GM12878 (cell line): ENCODE results near the gene OR7G2. TPM values are rescaled to one million over a fixed set of nuclear protein-coding genes. Genes with fewer than 3 reads are reported as not detected.

Experiments used
- ATAC-seq: fragments of 200-7000 bp; cut with Tn5 transposase; 3 replicates; pipeline ENCODE4 v1.9.1; 2020; ENCODE audit warnings: mild to moderate bottlenecking, moderate library complexity
- BruUV-seq: library from RNA; stranded (reverse); fragments of 400-500 nt; replicated peaks from 2 replicates; lab custom pipeline; 2021; lab: Mats Ljungman, UMichigan
- CTCF ChIA-PET: fragments of 300-600 bp; sonication (Branson Sonifier 250); formaldehyde crosslinking; extraction: SDS; loops from one replicate; lab custom pipeline; 2021; ENCODE audit warnings: inconsistent platforms; lab: Yijun Ruan, JAX
- POLR2A ChIA-PET: fragments of 350-600 bp; formaldehyde crosslinking; extraction: SDS; loops from one replicate; lab custom pipeline; 2021; ENCODE audit warnings: inconsistent platforms; lab: Charles Lee
- RAD21 ChIA-PET: fragments of 300-600 bp; sonication (Branson Sonifier 250); formaldehyde crosslinking; loops from one replicate; lab custom pipeline; 2023; ENCODE audit warnings: antibody characterized with exemption; ENCODE audit not compliant: unreplicated experiment; lab: Charles Lee
- SMC1A ChIA-PET: fragments of 300-600 bp; sonication (Branson Sonifier 250); formaldehyde crosslinking; loops from one replicate; lab custom pipeline; 2023; ENCODE audit not compliant: unreplicated experiment, uncharacterized antibody; lab: Charles Lee
- DNase-seq: peaks from one replicate; pipeline ENCODE4 v3.0.0-alpha.2; 2011; ENCODE audit warnings: low read depth, low spot score
- FAIRE-seq: peaks from 3 replicates; lab custom pipeline; 2011; peaks lifted over from hg19 to GRCh38; lab: Jason Lieb, UNC
- H2AFZ ChIP-seq: 2 replicates; pipeline ENCODE4 v1.6.0; 2011; ENCODE audit warnings: low read depth, low read length, control low read depth; ENCODE audit not compliant: control insufficient read depth
- H3K27ac ChIP-seq: 2 replicates; pipeline ENCODE4 v1.5.1; 2011; ENCODE audit warnings: control low read depth; ENCODE audit not compliant: control insufficient read depth, insufficient read depth
- H3K27me3 ChIP-seq, 2 experiments: replicated peaks in 1 of 2; 2 replicates each; pipeline versions ENCODE4 v1.6.0 to v1.6.1; 2011; ENCODE audit warnings: low read length in 1 of 2; ENCODE audit not compliant: control insufficient read depth in 2 of 2, insufficient read depth in 2 of 2
- H3K36me3 ChIP-seq, 2 experiments: 2 replicates each; pipeline ENCODE4 v1.5.1; 2011; ENCODE audit warnings: low read length in 1 of 2; ENCODE audit not compliant: control insufficient read depth in 2 of 2, insufficient read depth in 2 of 2
- H3K4me1 ChIP-seq: 2 replicates; pipeline ENCODE4 v1.6.1; 2011; ENCODE audit warnings: mild to moderate bottlenecking, low read length, moderate library complexity, mixed read lengths; ENCODE audit not compliant: control insufficient read depth, insufficient read depth
- H3K4me2 ChIP-seq: 2 replicates; pipeline ENCODE4 v1.6.0; 2011; ENCODE audit warnings: control low read depth; ENCODE audit not compliant: control insufficient read depth, insufficient read depth
- H3K4me3 ChIP-seq: fragments of 200-600 bp; sonication (generic); 2 replicates; pipeline ENCODE4 v1.5.1; 2016
- H3K79me2 ChIP-seq: 2 replicates; pipeline ENCODE4 v1.6.0; 2011; ENCODE audit warnings: low read length; ENCODE audit not compliant: control insufficient read depth, insufficient read depth
- H3K9ac ChIP-seq: 2 replicates; pipeline ENCODE4 v1.8.0; 2011; ENCODE audit warnings: low read length, control low read depth, mixed read lengths; ENCODE audit not compliant: control insufficient read depth, insufficient read depth
- H3K9me3 ChIP-seq: replicated peaks from 3 replicates; pipeline ENCODE4 v1.5.1; 2011; ENCODE audit warnings: mild to moderate bottlenecking, low read length; ENCODE audit not compliant: control insufficient read depth, insufficient read depth
- H4K20me1 ChIP-seq: 2 replicates; pipeline ENCODE4 v1.6.0; 2011; ENCODE audit not compliant: control insufficient read depth, insufficient read depth
- ATF3 ChIP-seq: IDR thresholded peaks from 2 replicates; pipeline ENCODE4 v1.6.1; 2011; ENCODE audit warnings: low read depth, mild to moderate bottlenecking, low read length, moderate library complexity, borderline replicate concordance; ENCODE audit errors: extremely low read depth
- EZH2 ChIP-seq: IDR thresholded peaks from 2 replicates; pipeline ENCODE4 v1.6.1; 2012; ENCODE audit warnings: low read depth, mild to moderate bottlenecking, control low read depth, inconsistent platforms, low read length, borderline replicate concordance; ENCODE audit not compliant: control insufficient read depth
- JUNB ChIP-seq: IDR thresholded peaks from 2 replicates; pipeline ENCODE4 v1.6.1; 2016; ENCODE audit warnings: antibody characterized with exemption, mild to moderate bottlenecking
- PAX8 ChIP-seq: fragments of 450-650 bp; IDR thresholded peaks from 2 replicates; pipeline ENCODE4 v1.6.1; 2017; ENCODE audit warnings: mild to moderate bottlenecking, moderate library complexity
- PRDM15 ChIP-seq: fragments of 450-650 bp; formaldehyde crosslinking; IDR thresholded peaks from 2 replicates; pipeline ENCODE4 v1.4.0; 2020; ENCODE audit warnings: mild to moderate bottlenecking, moderate library complexity
- RFX5 ChIP-seq: IDR thresholded peaks from 2 replicates; pipeline ENCODE4 v1.6.1; 2011; ENCODE audit warnings: low read depth, low read length, improper control_type of control experiment
- WGBS: methylation state at CpG from one replicate; pipeline ENCODE4 v1.1.6; 2016; ENCODE audit warnings: low lambda C conversion rate; ENCODE audit not compliant: insufficient replicate concordance, insufficient coverage; ENCODE audit errors: missing lambda C conversion rate; 5-methylcytosine and 5-hydroxymethylcytosine counted together
- in situ Hi-C: fragments of 300-500 bp; cut with MboI; formaldehyde crosslinking; loops from 9 replicates; pipeline ENCODE4 v1.14.3; 2018; ENCODE audit warnings: mixed read lengths
- intact Hi-C: fragments of 100-400 bp; cut with micrococcal nuclease; formaldehyde crosslinking; loops from one replicate; pipeline ENCODE4 v1.14.2; 2022; ENCODE audit not compliant: unreplicated experiment
- polyA plus RNA-seq, 11 experiments: library from polyadenylated mRNA; depleted of rRNA in 4 of 11; unstranded in 6 of 11; stranded (reverse) in 5 of 11; fragments of >200 nt; fragmentation: Nextera tagmentation in 4 of 11; fragmentation: Illumina TruSeq in 1 of 11; extraction: Ambion mirVana in 4 of 11; extraction: Trizol in 1 of 11; gene quantifications; 1 replicate in 1 of 11; 2 replicates in 10 of 11; pipeline versions ENCODE4 v1.2.1 to v1.2.3, GENCODE V29; 2011 to 2016; ENCODE audit warnings: inconsistent platforms in 2 of 11, missing spikeins in 2 of 11, low read depth in 1 of 11
- total RNA-seq, 4 experiments: library from RNA; depleted of rRNA in 3 of 4; stranded (reverse); fragments of >200 nt in 3 of 4; fragmentation: Illumina TruSeq in 1 of 4; extraction: Trizol in 1 of 4; gene quantifications; 2 replicates each; pipeline versions ENCODE4 v1.2.1 to v1.2.3, GENCODE V29; 2013 to 2021
- TF ChIP-seq, protein P1 (sequence below): fragments of 150-350 bp; IDR thresholded peaks from 2 replicates; pipeline ENCODE4 v1.6.1; 2016; ENCODE audit warnings: low read depth, low read length

The OR7G2 gene
- total and polyA plus RNA-seq, 10 of the 15 experiments (the other 5 are each of a cell fraction or from before 2014, with no cell fraction given) = not detected

GRCh38 chr19:9060564-9061340, 46.5 kb downstream of the OR7G2 start (continued):
- TF ChIP-seq, protein P1, sequence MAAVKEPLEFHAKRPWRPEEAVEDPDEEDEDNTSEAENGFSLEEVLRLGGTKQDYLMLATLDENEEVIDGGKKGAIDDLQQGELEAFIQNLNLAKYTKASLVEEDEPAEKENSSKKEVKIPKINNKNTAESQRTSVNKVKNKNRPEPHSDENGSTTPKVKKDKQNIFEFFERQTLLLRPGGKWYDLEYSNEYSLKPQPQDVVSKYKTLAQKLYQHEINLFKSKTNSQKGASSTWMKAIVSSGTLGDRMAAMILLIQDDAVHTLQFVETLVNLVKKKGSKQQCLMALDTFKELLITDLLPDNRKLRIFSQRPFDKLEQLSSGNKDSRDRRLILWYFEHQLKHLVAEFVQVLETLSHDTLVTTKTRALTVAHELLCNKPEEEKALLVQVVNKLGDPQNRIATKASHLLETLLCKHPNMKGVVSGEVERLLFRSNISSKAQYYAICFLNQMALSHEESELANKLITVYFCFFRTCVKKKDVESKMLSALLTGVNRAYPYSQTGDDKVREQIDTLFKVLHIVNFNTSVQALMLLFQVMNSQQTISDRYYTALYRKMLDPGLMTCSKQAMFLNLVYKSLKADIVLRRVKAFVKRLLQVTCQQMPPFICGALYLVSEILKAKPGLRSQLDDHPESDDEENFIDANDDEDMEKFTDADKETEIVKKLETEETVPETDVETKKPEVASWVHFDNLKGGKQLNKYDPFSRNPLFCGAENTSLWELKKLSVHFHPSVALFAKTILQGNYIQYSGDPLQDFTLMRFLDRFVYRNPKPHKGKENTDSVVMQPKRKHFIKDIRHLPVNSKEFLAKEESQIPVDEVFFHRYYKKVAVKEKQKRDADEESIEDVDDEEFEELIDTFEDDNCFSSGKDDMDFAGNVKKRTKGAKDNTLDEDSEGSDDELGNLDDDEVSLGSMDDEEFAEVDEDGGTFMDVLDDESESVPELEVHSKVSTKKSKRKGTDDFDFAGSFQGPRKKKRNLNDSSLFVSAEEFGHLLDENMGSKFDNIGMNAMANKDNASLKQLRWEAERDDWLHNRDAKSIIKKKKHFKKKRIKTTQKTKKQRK = no peak
- no peak for TF ChIP-seq PAX8

DNA sequence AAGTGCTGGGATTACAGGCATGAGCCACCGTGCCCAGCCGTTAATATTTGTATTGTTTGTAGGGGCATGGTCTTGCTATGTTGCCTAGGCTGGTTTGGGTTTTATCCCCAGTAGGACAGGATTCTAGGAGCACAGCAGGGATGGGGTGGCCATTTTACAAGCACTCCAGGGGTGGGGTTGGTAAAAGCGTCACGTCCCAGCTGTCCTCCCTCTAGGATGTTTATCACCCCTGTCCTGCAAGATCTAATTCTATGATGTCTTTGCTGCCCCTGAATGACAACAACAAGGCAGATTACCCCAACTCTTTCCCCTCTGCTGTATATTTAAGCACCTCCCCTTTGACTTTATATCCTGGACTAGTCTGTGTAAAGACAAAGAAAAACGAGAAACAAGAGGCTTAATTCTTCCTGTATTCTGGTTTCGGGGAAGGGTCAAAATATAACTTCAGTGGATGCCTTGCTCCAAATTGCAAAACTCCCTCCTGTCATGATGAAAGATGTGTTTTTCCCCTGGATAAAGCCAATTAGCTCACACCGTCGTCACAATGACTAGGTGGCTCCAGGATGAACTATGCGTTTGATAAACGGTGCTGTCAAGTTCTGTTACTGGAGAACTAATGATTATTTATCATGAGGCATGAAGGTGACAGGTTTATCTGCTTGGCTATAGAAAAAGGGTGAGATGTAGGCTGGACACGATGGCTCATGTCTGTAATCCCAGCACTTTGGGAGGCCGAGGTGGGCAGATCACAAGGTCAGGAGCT, 48.2 kb downstream of the OR7G2 start:
- Histone ChIP-seq H3K9me3 (no peaks in the 10 kb centered on the region; the same call in 2 of the 3 replicates), H2AFZ (no peak overlapping the region), H3K27me3 (no peaks in the 10 kb centered on the region), H3K4me3 (no peak overlapping the region), H3K4me1 (no peaks in the 10 kb centered on the region), H3K79me2 (no peaks in the 10 kb centered on the region), H4K20me1 (no peaks in the 10 kb centered on the region), H3K9ac (no peak overlapping the region), H3K4me2 (no peak overlapping the region), H3K36me3 (no peaks in the 10 kb centered on the region), H3K27ac (no peak overlapping the region)
- SMC1A ChIA-PET = no interaction called here
- RAD21 ChIA-PET = no interaction called here
- no peak for ATAC-seq
- POLR2A ChIA-PET = no interaction called here
- intact Hi-C loops (no loop called here), in situ Hi-C loops (no loop called here)
- no peak for DNase-seq
- WGBS = 69% methylated on average over 12 of the region's 12 CpGs
- no peak for FAIRE-seq
- BruUV-seq = no TSS peak
- no peak for TF ChIP-seq EZH2
- TF ChIP-seq ATF3 = no peak
- TF ChIP-seq PRDM15 (CRISPR knock-in tag) = no peak
- TF ChIP-seq JUNB = no peak
- TF ChIP-seq RFX5 = no peak
- CTCF ChIA-PET = no interaction called here
